Islet precursor cell (in vitro differentiated cells): Measurements from ENCODE around the gene OSBP.
A peak's percentile ranks its signal among the peaks of the same experiment; 100 is the strongest.
"Not testable (repeated sequence)": the region's sequence is repeated elsewhere in the genome, so short reads cannot be mapped to it uniquely, and the experiment has no call there.

Experiments
- DNase-seq: peaks from one replicate; pipeline ENCODE4 v3.0.0-alpha.2; 2018

The OSBP gene

GRCh38 chr11:59550842-59551658 lies 64.5 kb downstream of the OSBP start:
- peak; percentile 89 for DNase-seq

GRCh38 chr11:59550368-59550841 lies 65.2 kb downstream of the OSBP start:
- DNase-seq, result peak; percentile 97

GRCh38 chr11:59548309-59548656 lies 67.3 kb downstream of the OSBP start:
- no peak for DNase-seq

GRCh38 chr11:59547605-59548308 lies 67.8 kb downstream of the OSBP start:
- DNase-seq, result not testable (repeated sequence)

GRCh38 chr11:59545179-59546020 lies 70.2 kb downstream of the OSBP start:
- no peak for DNase-seq

- DNase-seq, result no peak
Measured at GRCh38 chr11:59544869-59545178, 70.8 kb downstream of the OSBP start.

GRCh38 chr11:59543713-59544112 lies 71.9 kb downstream of the OSBP start:
- not testable (repeated sequence) for DNase-seq

GRCh38 chr11:59542142-59542810 lies 73.3 kb downstream of the OSBP start:
- peak; percentile 17 for DNase-seq

GRCh38 chr11:59534676-59535075 lies 80.9 kb downstream of the OSBP start:
- DNase-seq, result no peak

- DNase-seq, result no peak
Measured at GRCh38 chr11:59532620-59533019, 83.0 kb downstream of the OSBP start.

GRCh38 chr11:59528711-59529110 lies 86.9 kb downstream of the OSBP start:
- DNase-seq, result no peak
